ENCODE measurements around the gene CLCN6.

Gene CLCN6, protein sequence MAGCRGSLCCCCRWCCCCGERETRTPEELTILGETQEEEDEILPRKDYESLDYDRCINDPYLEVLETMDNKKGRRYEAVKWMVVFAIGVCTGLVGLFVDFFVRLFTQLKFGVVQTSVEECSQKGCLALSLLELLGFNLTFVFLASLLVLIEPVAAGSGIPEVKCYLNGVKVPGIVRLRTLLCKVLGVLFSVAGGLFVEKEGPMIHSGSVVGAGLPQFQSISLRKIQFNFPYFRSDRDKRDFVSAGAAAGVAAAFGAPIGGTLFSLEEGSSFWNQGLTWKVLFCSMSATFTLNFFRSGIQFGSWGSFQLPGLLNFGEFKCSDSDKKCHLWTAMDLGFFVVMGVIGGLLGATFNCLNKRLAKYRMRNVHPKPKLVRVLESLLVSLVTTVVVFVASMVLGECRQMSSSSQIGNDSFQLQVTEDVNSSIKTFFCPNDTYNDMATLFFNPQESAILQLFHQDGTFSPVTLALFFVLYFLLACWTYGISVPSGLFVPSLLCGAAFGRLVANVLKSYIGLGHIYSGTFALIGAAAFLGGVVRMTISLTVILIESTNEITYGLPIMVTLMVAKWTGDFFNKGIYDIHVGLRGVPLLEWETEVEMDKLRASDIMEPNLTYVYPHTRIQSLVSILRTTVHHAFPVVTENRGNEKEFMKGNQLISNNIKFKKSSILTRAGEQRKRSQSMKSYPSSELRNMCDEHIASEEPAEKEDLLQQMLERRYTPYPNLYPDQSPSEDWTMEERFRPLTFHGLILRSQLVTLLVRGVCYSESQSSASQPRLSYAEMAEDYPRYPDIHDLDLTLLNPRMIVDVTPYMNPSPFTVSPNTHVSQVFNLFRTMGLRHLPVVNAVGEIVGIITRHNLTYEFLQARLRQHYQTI

DNA sequence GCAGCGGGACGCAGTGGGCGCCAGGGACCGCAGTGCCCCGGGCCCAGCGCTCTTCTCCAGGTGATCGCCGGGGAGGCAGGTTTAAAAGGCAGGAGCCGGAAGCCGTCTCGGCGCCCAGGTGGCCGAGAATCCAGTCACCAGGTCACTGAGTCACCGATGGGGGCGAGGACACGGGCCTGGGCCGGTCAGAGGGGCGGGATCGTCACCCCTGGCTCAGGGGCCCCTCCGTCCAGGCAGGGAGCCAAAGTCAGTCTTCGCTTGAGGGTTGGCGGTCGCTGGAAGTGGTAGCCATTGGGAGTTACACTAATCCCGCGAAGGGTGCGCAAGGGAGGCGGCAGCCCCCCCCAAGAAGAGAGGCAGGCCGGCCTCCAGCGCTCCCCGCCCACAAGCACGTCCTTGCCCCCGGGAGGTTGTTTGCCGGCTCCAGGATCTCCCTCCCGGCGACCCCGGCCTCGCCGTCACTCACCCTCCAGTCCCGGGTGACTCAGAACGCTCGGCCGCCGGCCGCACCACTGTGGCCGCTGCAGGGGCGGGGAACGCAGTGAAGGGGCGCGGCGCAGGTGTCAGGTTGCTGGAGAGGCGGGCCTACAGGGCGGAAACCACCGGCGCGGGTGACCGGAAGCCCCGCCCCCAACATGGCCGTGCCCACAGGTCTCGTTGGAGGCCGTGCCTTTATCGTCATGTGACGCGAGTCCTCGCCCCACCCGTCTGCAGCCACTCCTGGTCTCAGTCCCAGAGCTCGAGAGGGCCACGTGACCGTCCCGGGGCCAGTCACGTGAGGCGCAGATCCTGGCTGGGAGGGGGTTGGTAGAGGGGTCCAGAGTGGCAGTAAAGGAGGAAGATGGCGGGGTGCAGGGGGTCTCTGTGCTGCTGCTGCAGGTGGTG, at the start of gene CLCN6, which contains the start of gene MTHFR:
Gene CLCN6 (plus strand): TSS at position 770 of the 885 bp plus-strand sequence. CDS start 72 bp downstream, at position 842.
Gene MTHFR (minus strand): TSS at position 543 of the 885 bp plus-strand sequence. CDS start 2,848 bp downstream, outside the sequence.
- ATAC-seq (peak; percentile 92), DNase-seq (peak; percentile 98 to 99)
- H3K27ac Mint-ChIP-seq, result peak within 1 kb of the TSS; percentile 96 to 98
- no peaks in the 10 kb centered on the region for H3K9me3 Mint-ChIP-seq
- H3K27me3 Mint-ChIP-seq, result no peaks in the 10 kb centered on the region
- peaks cover 73% of the 10 kb centered on the region for H3K4me1 Mint-ChIP-seq
- H3K4me3 Mint-ChIP-seq, result peak within 1 kb of the TSS; percentile 96 to 98

DNA sequence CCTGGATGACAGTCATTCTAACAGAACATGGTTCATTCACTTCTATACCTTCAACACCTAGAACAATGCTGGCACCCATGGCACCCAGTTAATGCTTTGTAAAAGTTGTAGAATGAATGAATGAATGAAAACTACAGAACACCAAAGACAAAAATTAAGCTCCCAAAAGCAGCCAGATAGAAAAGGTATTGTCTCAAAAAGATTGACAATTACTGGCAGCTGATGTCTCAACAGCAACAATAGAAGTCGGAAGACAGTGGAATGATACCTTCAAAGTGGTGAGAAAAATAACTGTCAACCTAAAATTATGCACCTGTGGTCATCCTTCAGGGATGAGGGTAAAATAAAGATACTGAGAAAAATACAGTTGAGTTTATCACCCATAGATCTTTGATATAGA, 48.9 kb upstream of the CLCN6 start:
- Mint-ChIP-seq H3K4me1 (peaks cover 15% of the 10 kb centered on the region), H3K27me3 (peaks cover 22% of the 10 kb centered on the region), H3K9me3 (no peaks in the 10 kb centered on the region), H3K27ac (no peak overlapping the region), H3K4me3 (no peak overlapping the region)
- DNase-seq (no peak), ATAC-seq (no peak)

DNA sequence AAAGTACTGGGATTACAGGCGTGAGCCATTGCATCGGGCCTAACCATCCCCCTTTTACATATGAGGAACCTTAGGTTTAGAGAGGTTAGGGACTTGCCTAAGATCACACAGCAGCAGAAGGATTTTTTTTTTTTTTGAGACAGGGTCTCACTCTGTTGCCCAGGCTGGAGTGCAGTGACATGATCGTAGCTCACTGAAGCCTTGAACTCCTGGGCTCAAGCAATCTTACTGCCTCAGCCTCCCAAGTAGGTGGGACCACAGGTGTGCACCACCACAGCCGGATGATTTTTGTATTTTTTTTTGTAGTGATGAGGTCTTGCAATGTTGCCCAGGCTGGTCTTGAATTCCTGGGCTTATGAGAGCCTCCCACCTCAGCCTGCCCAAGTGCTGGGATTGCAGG, 46.2 kb upstream of the CLCN6 start:
- no peak overlapping the region for H3K27ac Mint-ChIP-seq
- no peak overlapping the region for H3K4me3 Mint-ChIP-seq
- H3K4me1 Mint-ChIP-seq, result peaks cover 15% of the 10 kb centered on the region
- H3K27me3 Mint-ChIP-seq, result peaks cover 41% of the 10 kb centered on the region
- H3K9me3 Mint-ChIP-seq, result no peaks in the 10 kb centered on the region
- DNase-seq, result no peak
- ATAC-seq, result no peak

DNA sequence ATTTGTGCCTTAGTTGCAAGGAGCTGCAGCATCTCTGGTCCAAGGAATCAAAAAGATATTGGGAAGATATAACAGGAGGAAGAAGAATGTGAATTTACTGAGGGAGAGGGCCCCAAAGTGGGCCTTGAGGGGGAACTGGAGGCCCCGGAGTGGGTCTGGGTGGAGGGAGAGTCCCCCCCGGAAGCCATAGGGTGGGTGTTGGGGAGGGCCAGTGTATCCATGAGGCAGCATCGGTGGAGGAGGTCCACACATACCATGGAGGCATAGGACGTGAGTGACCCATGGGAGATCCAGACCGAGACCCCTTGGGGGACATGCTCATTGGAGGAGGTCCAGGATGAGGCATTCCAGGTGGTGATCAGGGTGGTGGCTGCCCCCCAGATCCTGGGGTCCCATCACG, 44.7 kb upstream of the CLCN6 start:
- Mint-ChIP-seq H3K27me3 (peaks cover 41% of the 10 kb centered on the region), H3K27ac (no peak overlapping the region), H3K4me1 (peaks cover 15% of the 10 kb centered on the region), H3K4me3 (no peak overlapping the region), H3K9me3 (no peaks in the 10 kb centered on the region)
- ATAC-seq, result no peak
- DNase-seq, result no peak

DNA sequence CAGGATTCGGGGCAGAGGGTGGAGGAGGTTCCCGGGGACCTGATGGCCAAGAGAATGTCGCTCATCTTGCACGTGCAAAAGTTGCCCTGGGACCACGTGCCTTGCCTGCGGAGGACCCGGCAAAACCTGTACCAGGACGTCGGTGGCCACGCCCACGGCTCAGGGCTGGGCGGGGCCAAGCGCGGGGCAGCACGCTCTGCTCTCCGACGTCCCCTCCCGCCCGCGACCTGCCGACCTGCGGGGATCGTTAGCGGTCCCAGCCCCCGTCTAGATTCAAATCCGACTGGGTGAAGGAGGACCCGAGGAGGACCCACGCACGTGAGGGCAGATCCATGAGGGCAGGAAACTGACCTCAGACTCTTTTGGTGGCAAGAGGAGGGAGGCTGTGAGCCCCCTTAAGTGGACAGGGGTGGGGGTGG, 44.0 kb upstream of the CLCN6 start, which contains the start of gene C1orf167:
Gene C1orf167 (plus strand): TSS at position 206 of the 419 bp plus-strand sequence. CDS start 2,208 bp downstream, outside the sequence.
- H3K9me3 Mint-ChIP-seq, result no peaks in the 10 kb centered on the region
- peaks cover 15% of the 10 kb centered on the region for H3K4me1 Mint-ChIP-seq
- no peak within 1 kb of the TSS for H3K27ac Mint-ChIP-seq
- H3K27me3 Mint-ChIP-seq, result peaks cover 41% of the 10 kb centered on the region
- ATAC-seq (peak; percentile 43), DNase-seq (no peak)
- peak within 1 kb of the TSS in 1 of 2 donors; percentile 39 for H3K4me3 Mint-ChIP-seq

DNA sequence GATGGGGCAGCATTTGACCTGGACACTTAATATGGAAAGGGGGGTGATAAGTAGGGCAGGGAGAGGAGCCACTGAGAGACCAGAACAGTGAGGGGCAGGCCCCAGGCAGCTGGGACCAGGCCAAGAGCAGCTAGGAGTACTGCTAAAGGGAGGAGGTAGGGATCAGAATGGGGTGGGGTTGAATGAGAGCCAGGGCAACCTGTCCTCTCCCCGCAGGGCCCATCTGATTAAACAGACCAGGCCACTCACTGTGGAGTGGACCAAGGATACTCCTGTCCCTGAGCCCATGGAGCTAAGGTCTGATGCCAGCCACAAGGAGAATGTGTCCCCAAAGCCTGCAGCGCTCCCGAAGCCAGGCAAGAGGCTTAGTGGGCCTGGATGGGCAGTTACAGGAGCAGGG, 41.9 kb upstream of the CLCN6 start:
- H3K27me3 Mint-ChIP-seq, result peaks cover 41% of the 10 kb centered on the region
- no peaks in the 10 kb centered on the region for H3K9me3 Mint-ChIP-seq
- no peak overlapping the region for H3K27ac Mint-ChIP-seq
- no peak for ATAC-seq
- H3K4me1 Mint-ChIP-seq, result peaks cover 15% of the 10 kb centered on the region
- DNase-seq, result no peak
- no peak overlapping the region for H3K4me3 Mint-ChIP-seq

DNA sequence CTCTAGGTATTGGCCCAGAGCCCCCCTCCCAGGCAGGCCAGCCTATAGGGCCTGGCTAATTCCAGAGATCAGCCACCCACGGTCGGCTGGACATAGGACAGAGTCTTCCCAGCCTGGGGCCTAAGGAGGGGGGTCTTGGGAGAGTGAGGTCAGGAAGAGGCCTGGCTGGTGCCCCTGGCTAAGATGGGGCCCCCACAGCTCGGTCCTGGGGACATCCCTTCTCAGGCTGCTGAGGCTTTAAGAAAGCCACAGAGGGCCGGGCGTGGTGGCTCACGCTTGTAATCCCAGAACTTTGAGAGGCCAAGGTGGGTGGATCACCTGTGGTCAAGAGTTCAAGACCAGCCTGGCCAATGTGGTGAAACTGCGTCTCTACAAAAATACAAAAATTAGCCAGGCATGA, 41.5 kb upstream of the CLCN6 start:
- Mint-ChIP-seq H3K9me3 (no peaks in the 10 kb centered on the region), H3K27me3 (peaks cover 41% of the 10 kb centered on the region), H3K27ac (no peak overlapping the region), H3K4me3 (no peak overlapping the region), H3K4me1 (peaks cover 15% of the 10 kb centered on the region)
- ATAC-seq (no peak), DNase-seq (no peak)

DNA sequence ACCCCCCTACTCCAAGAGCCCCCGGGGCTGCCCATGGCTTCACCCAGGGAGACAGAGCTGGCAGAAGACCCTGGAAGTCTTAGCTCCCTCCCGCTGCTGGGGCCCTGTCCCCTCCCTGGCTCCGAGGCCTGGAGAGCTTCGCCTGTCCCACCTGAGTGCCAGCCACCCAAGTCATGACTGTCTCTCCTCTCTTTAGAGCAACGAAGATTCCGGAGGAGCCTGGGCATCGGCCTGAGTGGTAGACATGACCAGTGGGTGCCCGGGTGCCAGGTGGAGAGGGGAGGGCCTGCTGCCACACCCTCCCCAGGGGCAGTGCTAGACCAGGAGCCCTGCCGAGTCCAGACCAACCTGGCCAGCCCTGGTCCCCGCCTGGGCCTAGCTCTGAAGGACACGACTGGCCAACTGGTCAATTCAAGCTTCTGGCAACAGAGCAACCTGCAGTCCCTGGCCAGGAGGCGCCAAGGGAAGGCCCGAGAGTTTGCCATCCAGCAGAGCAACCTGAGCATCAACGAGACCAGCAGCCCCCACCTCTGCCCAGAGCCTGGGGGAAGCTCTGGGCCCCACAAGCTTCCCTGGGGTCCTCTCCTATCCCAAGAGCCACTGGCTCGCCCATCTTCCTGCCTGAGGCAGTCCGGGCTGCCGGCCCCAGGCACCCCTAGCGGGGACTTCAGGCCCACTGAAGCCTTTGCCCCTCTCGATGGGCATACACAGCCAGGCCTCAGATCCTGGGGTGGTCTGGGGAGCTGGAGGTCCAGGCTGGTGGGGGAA, 40.1 kb upstream of the CLCN6 start:
- DNase-seq, result no peak
- Mint-ChIP-seq H3K4me1 (peaks cover 15% of the 10 kb centered on the region), H3K4me3 (no peak overlapping the region)

DNA sequence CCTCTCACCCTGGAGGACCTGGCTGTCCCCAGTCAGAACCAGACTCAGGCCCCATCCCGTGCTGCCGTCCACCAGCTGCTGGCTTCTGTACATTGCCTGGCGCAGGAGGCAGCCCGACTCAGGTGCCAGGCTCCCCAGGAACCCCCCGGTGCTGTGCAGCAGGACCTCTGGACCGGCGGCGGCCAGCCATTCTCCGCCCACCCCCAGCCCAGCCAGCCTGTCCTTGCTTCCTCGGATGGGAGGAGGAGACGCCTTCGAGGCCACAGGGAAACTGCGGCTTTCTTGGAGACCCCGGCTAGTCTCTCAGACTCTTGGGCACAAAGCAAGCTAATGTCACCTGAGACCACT, 39.6 kb upstream of the CLCN6 start:
- no peaks in the 10 kb centered on the region for H3K9me3 Mint-ChIP-seq
- H3K27me3 Mint-ChIP-seq, result peaks cover 26% of the 10 kb centered on the region
- DNase-seq (no peak), ATAC-seq (no peak)
- H3K4me3 Mint-ChIP-seq, result no peak overlapping the region
- no peak overlapping the region for H3K27ac Mint-ChIP-seq
- H3K4me1 Mint-ChIP-seq, result peaks cover 13% of the 10 kb centered on the region

More for the DNA sequence above, 40.1 kb upstream of the CLCN6 start:
- Mint-ChIP-seq H3K9me3 (no peaks in the 10 kb centered on the region), H3K27me3 (peaks cover 32% of the 10 kb centered on the region), H3K27ac (no peak overlapping the region)
- ATAC-seq, result no peak

DNA sequence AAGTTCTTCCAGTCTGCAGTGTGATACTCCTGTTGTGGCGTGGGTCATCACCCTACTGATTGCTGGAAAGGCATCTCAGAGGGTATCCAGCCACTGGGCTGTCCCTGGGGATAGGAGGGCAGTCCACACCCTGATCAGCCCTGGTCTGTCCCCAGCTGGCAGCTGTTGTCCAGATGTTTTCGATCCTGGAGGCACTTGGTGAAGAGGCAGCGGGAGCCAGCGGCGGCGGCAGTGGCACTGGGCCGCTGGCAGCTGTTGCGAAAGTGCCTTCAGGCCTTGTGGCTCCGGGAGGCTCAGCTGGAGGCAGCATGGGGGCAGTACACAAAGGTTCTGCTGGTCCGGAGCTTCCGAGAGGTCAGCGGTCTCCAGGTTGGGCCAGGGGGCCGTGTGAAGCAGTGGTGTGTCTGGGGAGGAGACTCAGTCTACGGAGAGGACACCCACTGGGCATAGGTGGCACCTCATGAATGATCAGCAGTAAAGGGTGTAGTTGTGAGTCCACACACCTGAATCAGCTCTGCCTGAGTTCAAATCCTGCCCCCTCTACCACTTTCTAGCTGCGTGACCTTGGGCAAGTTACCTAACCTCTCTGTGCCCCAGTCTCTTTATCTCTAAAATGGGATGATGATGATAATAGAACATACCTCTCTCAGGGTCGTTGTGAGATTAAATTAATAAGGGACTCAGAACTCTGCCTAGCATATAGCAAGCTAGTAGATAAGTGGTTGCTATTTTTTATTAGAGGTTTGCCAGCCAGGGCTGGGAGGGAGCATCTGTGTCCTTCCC, 37.9 kb upstream of the CLCN6 start:
- DNase-seq (no peak), ATAC-seq (no peak)
- Mint-ChIP-seq H3K9me3 (no peaks in the 10 kb centered on the region), H3K27me3 (peaks cover 9% of the 10 kb centered on the region), H3K27ac (no peak overlapping the region), H3K4me1 (no peaks in the 10 kb centered on the region), H3K4me3 (no peak overlapping the region)

DNA sequence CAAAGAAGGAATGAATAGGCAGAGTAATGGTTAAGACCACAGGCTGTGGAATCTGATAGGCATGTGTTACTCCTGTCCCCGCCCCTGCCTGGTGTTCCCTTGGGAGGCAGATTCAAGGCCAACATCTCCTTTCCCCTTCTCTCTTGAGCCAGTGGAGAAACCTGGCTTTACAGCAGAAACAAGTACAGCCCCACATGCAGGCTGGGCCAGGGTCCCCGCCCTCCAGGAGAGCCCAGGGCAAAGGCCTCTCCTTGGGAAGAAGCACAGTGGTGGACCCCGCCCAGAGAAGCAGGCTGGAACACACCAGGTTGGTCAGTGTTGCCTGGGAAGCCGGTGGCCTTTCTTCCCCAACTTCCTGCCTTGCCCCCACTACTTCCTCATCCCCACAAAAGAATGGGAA, 37.2 kb upstream of the CLCN6 start:
- no peaks in the 10 kb centered on the region for H3K4me1 Mint-ChIP-seq
- H3K4me3 Mint-ChIP-seq, result no peak overlapping the region
- DNase-seq (no peak), ATAC-seq (no peak)
- H3K27ac Mint-ChIP-seq, result no peak overlapping the region
- H3K9me3 Mint-ChIP-seq, result no peaks in the 10 kb centered on the region
- peaks cover 2% of the 10 kb centered on the region for H3K27me3 Mint-ChIP-seq

DNA sequence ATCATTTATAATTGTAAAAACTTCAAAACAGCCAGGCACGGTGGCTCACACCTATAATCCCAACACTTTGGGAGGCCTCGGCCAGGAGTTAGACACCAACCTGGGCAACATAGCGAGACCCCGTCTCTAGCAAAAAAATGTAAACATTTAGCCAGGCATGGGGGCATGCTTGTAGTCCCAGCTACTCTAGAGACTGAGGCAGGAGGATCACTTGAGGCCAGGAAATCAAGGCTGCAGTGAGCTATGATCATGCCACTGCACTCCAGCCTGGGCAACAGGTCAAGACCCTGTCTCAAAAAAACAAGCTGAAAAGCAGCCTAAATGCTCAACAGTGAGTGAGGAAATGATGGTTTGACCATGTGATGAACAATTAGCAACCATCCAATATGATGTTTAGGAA, 36.7 kb upstream of the CLCN6 start:
- Mint-ChIP-seq H3K4me3 (no peak overlapping the region), H3K27ac (no peak overlapping the region), H3K4me1 (no peaks in the 10 kb centered on the region), H3K9me3 (no peaks in the 10 kb centered on the region), H3K27me3 (no peaks in the 10 kb centered on the region)
- DNase-seq (no peak), ATAC-seq (no peak)

DNA sequence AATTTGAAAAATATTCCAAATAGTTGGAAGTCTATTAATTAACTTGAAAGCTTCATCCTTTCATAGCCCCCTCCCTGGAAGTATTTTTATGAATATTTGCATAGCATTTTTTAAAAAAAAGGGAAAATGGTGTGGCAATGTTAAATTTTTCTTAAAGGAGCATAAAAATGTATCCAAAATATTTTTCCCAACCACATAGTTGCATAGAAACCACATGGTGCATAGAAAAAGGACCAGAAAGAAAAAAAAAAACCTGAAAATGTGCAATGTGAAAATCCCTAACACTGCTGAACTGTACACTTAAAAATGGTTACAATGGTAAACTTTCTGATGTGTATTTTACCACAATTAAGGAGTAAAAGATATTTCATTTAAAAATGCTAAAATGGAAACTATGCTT, 36.0 kb upstream of the CLCN6 start:
- H3K9me3 Mint-ChIP-seq, result no peaks in the 10 kb centered on the region
- DNase-seq (no peak), ATAC-seq (no peak)
- no peaks in the 10 kb centered on the region for H3K27me3 Mint-ChIP-seq
- H3K27ac Mint-ChIP-seq, result no peak overlapping the region
- H3K4me3 Mint-ChIP-seq, result no peak overlapping the region
- H3K4me1 Mint-ChIP-seq, result no peaks in the 10 kb centered on the region

DNA sequence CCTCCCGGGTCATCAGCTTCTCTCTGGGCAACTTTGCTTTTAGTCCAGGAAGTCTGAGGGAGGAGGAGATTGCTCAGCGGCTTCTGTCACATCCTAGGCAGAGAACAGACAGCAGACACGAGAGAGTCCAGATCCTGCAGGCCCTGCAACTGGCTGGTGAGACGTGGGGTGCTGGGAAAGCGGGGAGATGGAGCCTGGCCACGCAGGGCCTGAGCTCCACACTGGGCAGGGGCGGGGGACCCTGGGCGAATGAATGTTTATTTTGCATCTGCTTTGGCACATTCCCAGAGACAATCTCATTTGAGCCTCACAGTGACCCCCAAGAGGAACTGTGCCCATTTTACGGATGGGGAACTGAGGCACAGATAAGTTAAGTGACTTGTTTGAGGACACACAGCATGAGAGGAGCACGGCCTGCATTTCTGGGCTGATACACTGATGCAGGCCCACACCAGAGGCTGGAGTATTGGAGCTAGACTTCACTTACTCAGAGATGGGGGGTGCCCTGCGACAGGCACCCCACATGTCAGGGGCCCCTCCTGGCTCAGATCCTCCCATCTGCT, 34.4 kb upstream of the CLCN6 start:
- H3K9me3 Mint-ChIP-seq, result no peaks in the 10 kb centered on the region

More for the DNA sequence above, 34.4 kb upstream of the CLCN6 start:
- H3K4me1 Mint-ChIP-seq, result no peaks in the 10 kb centered on the region
- H3K27me3 Mint-ChIP-seq, result no peaks in the 10 kb centered on the region
- DNase-seq (no peak), ATAC-seq (no peak)
- no peak overlapping the region for H3K4me3 Mint-ChIP-seq
- no peak overlapping the region for H3K27ac Mint-ChIP-seq

All from stimulated activated naive CD8-positive, alpha-beta T cell treated with anti-CD3 and anti-CD28 coated beads, Interleukin-15, amount 100 ng/mL, for 72 hours (primary cell).